Measurements from ENCODE around the gene VAMP5.

GRCh38 chr2:85564144-85564563 lies 20.1 kb upstream of the VAMP5 start:
- TF ChIP-seq, protein P1, sequence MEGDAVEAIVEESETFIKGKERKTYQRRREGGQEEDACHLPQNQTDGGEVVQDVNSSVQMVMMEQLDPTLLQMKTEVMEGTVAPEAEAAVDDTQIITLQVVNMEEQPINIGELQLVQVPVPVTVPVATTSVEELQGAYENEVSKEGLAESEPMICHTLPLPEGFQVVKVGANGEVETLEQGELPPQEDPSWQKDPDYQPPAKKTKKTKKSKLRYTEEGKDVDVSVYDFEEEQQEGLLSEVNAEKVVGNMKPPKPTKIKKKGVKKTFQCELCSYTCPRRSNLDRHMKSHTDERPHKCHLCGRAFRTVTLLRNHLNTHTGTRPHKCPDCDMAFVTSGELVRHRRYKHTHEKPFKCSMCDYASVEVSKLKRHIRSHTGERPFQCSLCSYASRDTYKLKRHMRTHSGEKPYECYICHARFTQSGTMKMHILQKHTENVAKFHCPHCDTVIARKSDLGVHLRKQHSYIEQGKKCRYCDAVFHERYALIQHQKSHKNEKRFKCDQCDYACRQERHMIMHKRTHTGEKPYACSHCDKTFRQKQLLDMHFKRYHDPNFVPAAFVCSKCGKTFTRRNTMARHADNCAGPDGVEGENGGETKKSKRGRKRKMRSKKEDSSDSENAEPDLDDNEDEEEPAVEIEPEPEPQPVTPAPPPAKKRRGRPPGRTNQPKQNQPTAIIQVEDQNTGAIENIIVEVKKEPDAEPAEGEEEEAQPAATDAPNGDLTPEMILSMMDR (conservative IDR thresholded peaks at IDR 0.05; ENCODE audit: low read depth, low read length): no peak
- no peak for TF ChIP-seq EZH2phosphoT487 (IDR thresholded peaks at IDR 0.05; ENCODE audit: borderline replicate concordance, low read length)
- no peak for TF ChIP-seq EZH2 (IDR thresholded peaks at IDR 0.05; ENCODE audit: low read length, unreplicated experiment)
